ENCODE data around the gene QKI.

The QKI gene

DNA sequence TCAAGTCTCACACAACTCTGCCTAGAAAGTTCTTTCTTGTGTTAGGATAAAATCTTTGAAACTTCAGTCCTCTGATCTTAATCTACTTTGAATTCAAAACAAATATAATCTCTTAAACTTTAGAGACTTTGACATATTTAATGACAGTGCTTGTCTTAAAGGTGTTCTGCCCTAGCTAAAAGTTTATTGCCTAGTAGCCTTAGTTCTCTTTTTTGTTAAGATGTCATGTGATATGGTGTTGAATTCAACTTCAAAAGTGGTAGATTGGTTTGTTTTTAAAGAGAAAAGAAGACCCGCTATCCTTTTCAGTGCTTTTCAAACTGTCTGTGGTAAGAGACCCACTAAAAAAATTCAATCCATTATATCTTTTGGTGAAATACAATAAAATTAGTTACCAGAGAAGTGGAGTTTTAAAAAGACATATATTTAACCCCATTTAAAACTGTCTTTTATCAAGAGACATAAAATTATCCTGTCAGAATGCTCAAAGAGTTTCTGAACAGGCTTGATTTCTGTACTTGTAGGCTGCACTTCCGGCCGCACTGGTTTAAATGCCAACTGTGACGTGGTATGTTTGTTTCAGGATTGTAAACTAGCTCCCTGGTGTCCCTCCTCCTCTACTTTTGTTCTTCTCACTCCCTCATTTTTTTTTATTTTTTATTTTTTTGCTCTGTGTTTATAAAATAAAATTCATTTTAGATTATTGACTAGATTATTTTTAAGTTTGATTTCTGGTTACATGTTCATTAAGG is 76.5 kb downstream of the QKI start:
- H3K79me2 ChIP-seq (ENCODE audit: insufficient read depth, low read length), result no peaks in the 10 kb centered on the region
- H3K9me3 ChIP-seq (ENCODE audit: insufficient read depth, low read depth, low read length), result no peaks in the 10 kb centered on the region
- H3K4me3 ChIP-seq (ENCODE audit: low read length, poor library complexity, severe bottlenecking), result no peak overlapping the region
- H3K4me2 ChIP-seq (ENCODE audit: low read depth, low read length, poor library complexity, severe bottlenecking), result no peak overlapping the region
- no peak overlapping the region for H3K9ac ChIP-seq (ENCODE audit: low read depth, low read length, poor library complexity, severe bottlenecking)
- H3K27me3 ChIP-seq (ENCODE audit: insufficient read depth, low read length, poor library complexity, severe bottlenecking), result no peaks in the 10 kb centered on the region
- H3F3A ChIP-seq (ENCODE audit: low read depth), result no peaks in the 10 kb centered on the region
- H4K20me1 ChIP-seq (ENCODE audit: insufficient read depth, low read length, poor library complexity, severe bottlenecking), result no peaks in the 10 kb centered on the region
- H2AFZ ChIP-seq (ENCODE audit: low read length), result no peak overlapping the region
- TF ChIP-seq, protein P1, sequence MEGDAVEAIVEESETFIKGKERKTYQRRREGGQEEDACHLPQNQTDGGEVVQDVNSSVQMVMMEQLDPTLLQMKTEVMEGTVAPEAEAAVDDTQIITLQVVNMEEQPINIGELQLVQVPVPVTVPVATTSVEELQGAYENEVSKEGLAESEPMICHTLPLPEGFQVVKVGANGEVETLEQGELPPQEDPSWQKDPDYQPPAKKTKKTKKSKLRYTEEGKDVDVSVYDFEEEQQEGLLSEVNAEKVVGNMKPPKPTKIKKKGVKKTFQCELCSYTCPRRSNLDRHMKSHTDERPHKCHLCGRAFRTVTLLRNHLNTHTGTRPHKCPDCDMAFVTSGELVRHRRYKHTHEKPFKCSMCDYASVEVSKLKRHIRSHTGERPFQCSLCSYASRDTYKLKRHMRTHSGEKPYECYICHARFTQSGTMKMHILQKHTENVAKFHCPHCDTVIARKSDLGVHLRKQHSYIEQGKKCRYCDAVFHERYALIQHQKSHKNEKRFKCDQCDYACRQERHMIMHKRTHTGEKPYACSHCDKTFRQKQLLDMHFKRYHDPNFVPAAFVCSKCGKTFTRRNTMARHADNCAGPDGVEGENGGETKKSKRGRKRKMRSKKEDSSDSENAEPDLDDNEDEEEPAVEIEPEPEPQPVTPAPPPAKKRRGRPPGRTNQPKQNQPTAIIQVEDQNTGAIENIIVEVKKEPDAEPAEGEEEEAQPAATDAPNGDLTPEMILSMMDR (conservative IDR thresholded peaks at IDR 0.05; ENCODE audit: low read length), result no peak
- TF ChIP-seq EZH2phosphoT487 (IDR thresholded peaks at IDR 0.05; ENCODE audit: borderline replicate concordance), result no peak
- no peaks in the 10 kb centered on the region for H3K9me2 ChIP-seq (replicated peaks; ENCODE audit: low read depth, low read length)
- H3K36me3 ChIP-seq (ENCODE audit: insufficient read depth, low read length), result no peaks in the 10 kb centered on the region
- H3K4me1 ChIP-seq (ENCODE audit: insufficient read depth, low read length, poor library complexity, severe bottlenecking), result no peaks in the 10 kb centered on the region

DNA sequence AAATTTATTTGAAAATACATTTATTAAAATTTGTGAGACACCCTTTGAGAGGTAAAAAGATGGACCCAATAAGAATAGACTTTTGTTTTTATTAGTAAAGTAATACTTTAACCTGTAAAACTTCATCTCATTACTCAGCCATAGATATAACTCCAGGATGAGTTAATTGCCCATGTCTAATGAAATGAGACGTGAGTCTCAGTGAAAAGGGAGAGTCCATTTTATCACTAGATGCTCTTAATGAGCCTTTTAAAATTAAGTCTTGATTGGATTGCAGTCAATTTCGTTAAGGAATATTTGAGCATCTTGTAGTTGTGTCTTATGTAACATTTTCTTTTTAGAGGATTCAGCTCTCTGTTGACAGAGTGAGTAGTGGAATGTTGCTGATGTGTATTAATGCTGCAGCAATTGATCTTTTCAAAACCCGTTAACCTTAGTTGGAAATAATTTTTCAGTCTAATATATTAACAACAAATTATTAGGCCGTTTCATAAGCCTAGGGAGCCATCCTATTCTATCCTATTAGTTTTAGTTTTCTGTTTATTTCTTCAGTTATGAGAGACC is 77.3 kb downstream of the QKI start:
- Histone ChIP-seq H3K4me2 (ENCODE audit: low read depth, low read length, poor library complexity, severe bottlenecking) (no peak overlapping the region), H3K9ac (ENCODE audit: low read depth, low read length, poor library complexity, severe bottlenecking) (no peak overlapping the region), H3F3A (ENCODE audit: low read depth) (no peaks in the 10 kb centered on the region), H4K20me1 (ENCODE audit: insufficient read depth, low read length, poor library complexity, severe bottlenecking) (no peaks in the 10 kb centered on the region), H3K4me1 (ENCODE audit: insufficient read depth, low read length, poor library complexity, severe bottlenecking) (no peaks in the 10 kb centered on the region), H3K9me2 (replicated peaks; ENCODE audit: low read depth, low read length) (no peaks in the 10 kb centered on the region), H2AFZ (ENCODE audit: low read length) (no peak overlapping the region), H3K4me3 (ENCODE audit: low read length, poor library complexity, severe bottlenecking) (no peak overlapping the region), H3K79me2 (ENCODE audit: insufficient read depth, low read length) (no peaks in the 10 kb centered on the region), H3K9me3 (ENCODE audit: insufficient read depth, low read depth, low read length) (no peaks in the 10 kb centered on the region), H3K36me3 (ENCODE audit: insufficient read depth, low read length) (no peaks in the 10 kb centered on the region), H3K27me3 (ENCODE audit: insufficient read depth, low read length, poor library complexity, severe bottlenecking) (no peaks in the 10 kb centered on the region)
- TF ChIP-seq EZH2phosphoT487 (IDR thresholded peaks at IDR 0.05; ENCODE audit: borderline replicate concordance), result no peak
- TF ChIP-seq, protein P1 (conservative IDR thresholded peaks at IDR 0.05; ENCODE audit: low read length), result no peak

DNA sequence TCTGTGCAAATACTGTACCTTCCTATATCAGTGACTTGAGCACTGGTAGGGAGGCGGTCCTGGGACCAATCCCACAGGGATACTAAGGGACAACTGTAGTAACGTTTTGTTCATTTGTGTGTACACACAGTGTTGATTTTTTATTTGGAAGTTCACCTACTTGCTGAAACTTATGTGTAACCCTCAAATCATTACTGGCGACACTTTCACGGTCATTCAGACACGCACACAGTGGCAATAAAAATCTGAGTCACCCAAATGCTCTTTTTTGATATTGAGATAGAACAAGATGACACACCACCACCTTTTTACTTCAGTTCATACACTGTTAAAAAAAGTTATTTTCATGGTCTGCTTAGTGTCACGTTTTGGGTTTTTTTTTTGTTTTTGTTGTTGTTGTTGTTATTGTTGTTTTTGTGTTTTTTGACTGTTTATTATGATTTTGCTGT is 79.8 kb downstream of the QKI start:
- Histone ChIP-seq H3K9me3 (ENCODE audit: insufficient read depth, low read depth, low read length) (no peaks in the 10 kb centered on the region), H3K36me3 (ENCODE audit: insufficient read depth, low read length) (no peaks in the 10 kb centered on the region), H3K27me3 (ENCODE audit: insufficient read depth, low read length, poor library complexity, severe bottlenecking) (no peaks in the 10 kb centered on the region), H3F3A (ENCODE audit: low read depth) (no peaks in the 10 kb centered on the region), H3K9me2 (replicated peaks; ENCODE audit: low read depth, low read length) (no peaks in the 10 kb centered on the region), H3K9ac (ENCODE audit: low read depth, low read length, poor library complexity, severe bottlenecking) (no peak overlapping the region), H3K79me2 (ENCODE audit: insufficient read depth, low read length) (no peaks in the 10 kb centered on the region), H3K4me3 (ENCODE audit: low read length, poor library complexity, severe bottlenecking) (no peak overlapping the region), H3K4me2 (ENCODE audit: low read depth, low read length, poor library complexity, severe bottlenecking) (no peak overlapping the region), H3K4me1 (ENCODE audit: insufficient read depth, low read length, poor library complexity, severe bottlenecking) (no peaks in the 10 kb centered on the region), H4K20me1 (ENCODE audit: insufficient read depth, low read length, poor library complexity, severe bottlenecking) (no peaks in the 10 kb centered on the region), H2AFZ (ENCODE audit: low read length) (no peak overlapping the region)
- no peak for TF ChIP-seq EZH2phosphoT487 (IDR thresholded peaks at IDR 0.05; ENCODE audit: borderline replicate concordance)
- TF ChIP-seq, protein P1 (conservative IDR thresholded peaks at IDR 0.05; ENCODE audit: low read length), result no peak
